Posterior cingulate gyrus (tissue), 11 donors: ENCODE results near the gene HERC2.
"Not testable (repeated sequence)": the region's sequence is repeated elsewhere in the genome, so short reads cannot be mapped to it uniquely, and the experiment has no call there.

ENCODE experiments used
- DNase-seq, 10 donors: peaks; one replicate each; pipeline versions ENCODE4 v3.0.0 to v3.0.0-alpha.2; 2020 to 2021; ENCODE audit warnings: mixed read lengths in 3 of 10
- intact Hi-C: fragments of 100-400 bp; cut with DNase I; formaldehyde crosslinking; loops from one replicate; pipeline ENCODE4 v1.15.1; 2023

Gene HERC2

DNA sequence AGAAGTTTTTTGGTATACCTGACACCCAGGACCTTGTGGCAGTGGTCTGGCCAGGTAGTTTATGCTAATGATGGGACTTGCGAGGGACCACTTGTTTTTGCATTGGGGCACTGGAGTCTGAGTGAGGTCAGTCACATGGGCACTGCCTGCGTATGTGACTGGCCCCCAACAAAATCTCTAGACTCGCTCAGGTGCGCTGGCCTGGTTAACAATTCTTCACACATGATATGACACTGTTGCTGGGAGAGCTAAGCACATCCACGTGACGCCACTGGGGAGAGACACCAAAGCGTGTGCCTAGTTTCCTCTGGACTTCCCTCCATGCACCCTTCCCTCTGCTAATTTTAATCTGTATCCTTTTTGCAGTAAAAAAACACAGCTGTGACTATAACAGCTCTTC lies 90.6 kb downstream of the HERC2 start:
- intact Hi-C loops, DNase-seq: not testable (repeated sequence)

GRCh38 chr15:28228990-28229640 lies 92.9 kb downstream of the HERC2 start:
- intact Hi-C loops, DNase-seq: not testable (repeated sequence)

DNA sequence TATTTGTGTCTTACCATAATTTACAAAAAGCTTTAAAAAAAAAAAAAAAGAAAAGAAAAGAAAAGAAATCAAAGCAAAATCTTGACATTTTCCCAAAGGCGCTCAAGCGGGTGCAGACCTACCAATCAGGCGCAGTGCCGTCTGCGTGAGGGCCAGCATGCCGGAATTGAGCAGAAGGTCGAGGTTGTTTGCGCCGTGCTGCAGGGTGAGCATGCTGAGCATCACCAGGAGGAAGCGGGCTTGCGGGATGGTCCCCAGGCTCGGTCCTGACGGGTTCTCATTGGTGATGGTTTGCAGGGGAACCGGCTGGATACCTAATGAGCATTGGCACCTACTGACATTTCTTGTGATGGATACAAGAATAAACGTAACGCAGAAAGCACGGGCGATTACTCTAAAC lies 93.9 kb downstream of the HERC2 start:
- no peak for DNase-seq
- intact Hi-C loops, result no loop called here

- intact Hi-C loops, DNase-seq: not testable (repeated sequence)
Measured at GRCh38 chr15:28227303-28227702, 94.7 kb downstream of the HERC2 start.

DNA sequence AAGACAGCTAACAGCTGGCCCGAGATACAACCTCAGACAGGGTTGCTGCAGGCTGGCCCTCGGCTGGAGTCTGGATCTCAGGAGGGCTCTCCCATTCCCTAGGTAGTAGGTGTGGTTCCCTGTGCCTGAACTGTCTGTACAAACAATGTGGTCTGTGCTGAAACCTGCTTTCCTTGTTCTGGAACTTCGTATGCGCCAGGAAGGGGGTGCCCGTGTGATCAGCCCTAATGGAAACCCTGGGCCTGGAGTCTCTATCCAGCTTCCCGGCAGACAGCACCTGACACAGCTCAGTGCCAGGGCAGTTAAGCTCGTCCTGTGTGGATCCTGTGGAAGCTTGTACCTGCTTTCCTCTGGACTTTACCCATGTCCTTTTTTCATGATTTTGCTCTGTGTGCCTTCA lies 99.4 kb downstream of the HERC2 start:
- DNase-seq, intact Hi-C loops: not testable (repeated sequence)

DNA sequence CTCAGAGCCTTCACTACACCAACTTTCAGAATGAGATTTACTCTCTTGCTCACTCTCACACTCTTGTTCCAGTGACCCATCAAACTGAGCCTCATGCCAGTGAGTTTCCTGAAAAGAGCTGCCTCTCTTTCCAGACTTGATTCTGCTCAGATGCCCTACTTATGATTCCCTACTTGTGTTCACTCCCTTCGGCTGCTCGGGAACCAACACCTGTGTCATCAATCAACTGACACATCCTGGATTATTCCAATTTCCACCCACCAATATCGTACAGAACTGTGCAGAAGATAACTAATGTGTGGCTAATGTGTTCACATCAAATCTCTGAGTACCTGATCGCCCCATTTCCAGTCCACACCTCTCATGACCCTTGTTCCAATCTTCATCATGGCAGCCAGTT lies 100.3 kb downstream of the HERC2 start:
- DNase-seq, intact Hi-C loops: not testable (repeated sequence)

DNA sequence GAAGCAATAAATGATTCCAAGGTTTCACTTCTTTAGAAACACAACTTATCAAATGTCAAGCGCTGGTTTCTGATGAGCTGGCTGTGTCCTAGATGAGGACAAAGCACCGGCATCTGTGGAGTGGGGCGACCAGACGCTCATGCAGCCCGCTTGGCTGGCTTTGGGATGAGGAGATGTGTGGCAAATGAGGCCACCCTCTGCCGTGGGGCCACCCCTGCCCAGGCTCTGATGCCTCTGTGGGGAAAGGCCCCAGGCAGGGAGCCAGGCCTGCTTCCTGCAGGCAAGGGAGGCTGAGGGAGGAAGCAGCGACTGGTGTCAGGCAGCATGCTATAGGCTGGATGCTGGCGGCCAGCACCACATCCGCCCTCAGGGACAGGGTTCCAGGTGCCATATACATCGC lies 102.9 kb downstream of the HERC2 start:
- no peak for DNase-seq
- intact Hi-C loops, result no loop called here

DNA sequence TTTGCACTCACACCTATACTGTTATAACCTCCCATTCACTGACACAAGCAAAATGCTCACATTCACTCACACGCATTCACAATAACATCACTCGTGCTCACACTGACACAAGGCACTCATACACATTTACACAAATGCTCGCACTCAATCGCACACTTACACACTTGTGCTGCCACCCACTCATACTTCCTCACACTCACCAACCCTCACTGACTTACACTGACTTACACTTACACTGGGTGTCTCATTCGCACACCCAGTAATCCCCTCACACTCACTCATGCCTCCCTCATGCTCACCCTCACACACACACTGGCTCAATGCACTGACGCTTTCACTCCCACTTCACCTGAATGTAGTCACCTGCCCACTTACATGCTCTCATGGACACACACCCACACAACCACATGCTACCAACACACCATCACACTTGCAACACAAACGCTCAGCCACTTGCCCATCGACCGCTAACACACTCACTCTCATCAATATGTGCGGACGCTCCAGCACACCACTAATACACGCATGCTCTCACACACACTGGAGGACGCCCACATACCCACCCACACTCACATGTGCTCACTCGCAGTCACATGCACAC lies 104.9 kb downstream of the HERC2 start:
- DNase-seq, intact Hi-C loops: not testable (repeated sequence)

DNA sequence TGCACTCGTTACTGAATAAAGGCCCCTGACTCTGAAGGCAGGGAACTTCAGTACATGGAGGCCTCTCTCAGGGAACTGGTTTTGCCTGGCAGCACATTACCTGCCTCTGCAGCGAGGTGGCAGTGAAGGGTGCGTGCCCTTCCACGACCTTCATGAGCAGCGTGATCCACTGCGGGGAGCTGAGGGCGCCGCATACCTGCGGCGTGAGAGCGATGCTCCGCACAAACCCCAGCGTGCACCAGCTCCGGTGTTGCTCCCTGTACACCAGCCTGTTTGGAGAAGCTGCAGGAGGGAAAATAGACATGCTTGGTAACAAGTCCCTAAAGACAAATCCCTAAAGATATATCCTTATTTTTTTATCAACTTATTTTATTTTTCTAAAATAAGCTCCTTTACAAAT lies 106.5 kb downstream of the HERC2 start:
- not testable (repeated sequence) for DNase-seq

GRCh38 chr15:28214006-28214790 lies 107.8 kb downstream of the HERC2 start:
- peak in 3 of 10 donors; percentile 74 to 86 (median 84) for DNase-seq
- intact Hi-C loops, result not testable (repeated sequence)

More for the DNA sequence above, 106.5 kb downstream of the HERC2 start:
- intact Hi-C loops, result not testable (repeated sequence)

GRCh38 chr15:28213393-28213792 lies 108.6 kb downstream of the HERC2 start:
- intact Hi-C loops, DNase-seq: not testable (repeated sequence)

DNA sequence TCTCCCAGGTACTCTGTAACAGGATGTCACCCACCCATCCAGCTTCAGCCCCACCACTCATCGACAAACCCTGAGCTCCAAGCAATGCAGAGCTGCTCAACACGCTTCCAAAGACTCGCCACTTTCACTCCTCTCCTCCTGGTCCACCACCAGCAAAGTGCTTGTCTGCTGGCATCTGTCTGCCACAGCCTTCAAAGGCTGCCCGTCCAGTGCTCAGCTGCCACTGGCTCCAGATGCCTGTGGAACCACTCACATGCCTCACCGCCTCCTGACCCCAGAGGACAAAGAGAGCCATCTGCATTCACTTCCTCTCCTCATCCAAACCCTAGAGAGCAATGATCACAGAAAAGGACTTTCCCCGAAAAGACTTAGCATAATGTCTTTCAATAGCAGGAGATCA lies 113.4 kb downstream of the HERC2 start:
- intact Hi-C loops, result no loop called here
- DNase-seq, result peak in 4 of 10 donors; percentile 16 to 89 (median 26)

DNA sequence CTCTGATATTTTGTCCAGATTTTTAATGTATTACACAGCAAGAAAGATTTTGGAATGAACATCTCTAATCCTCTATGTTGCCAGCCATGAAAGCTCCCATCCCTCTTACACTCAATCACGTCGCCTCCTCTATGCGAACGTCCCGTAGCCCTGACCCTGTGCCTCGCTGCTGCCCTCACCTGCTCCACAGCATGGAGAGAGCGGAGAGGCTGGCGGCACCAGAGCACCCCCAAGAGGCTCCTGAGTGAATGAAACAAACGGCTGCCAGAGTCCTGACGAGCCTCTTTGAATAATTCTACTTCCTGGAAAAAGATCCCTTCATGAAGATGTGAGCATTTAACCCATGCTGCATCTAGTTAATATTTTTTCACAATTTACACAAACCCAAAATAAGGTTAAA lies 116.3 kb downstream of the HERC2 start:
- DNase-seq, intact Hi-C loops: not testable (repeated sequence)

GRCh38 chr15:28203055-28203828 lies 118.7 kb downstream of the HERC2 start:
- intact Hi-C loops, DNase-seq: not testable (repeated sequence)

DNA sequence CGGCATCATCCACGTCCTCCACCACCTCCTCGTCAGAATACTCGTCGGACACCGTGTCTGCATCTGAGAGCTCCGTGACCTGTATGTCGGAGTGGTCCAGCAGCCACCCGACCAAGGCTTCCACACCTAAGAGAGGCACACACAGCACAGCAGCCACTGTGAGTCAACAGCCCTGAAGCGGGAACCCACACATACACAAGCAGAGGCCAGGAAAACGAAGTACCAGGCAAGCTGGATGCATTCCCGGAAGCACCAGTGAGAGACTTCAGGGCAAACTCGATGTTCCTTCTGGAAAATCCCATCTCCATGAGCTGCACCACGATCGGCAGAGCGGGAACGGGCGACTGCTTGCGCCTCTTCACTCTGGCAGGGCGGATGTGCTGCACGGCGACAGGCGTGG lies 119.9 kb downstream of the HERC2 start:
- DNase-seq, result peak in 6 of 10 donors; percentile 32 to 93 (median 56)
- intact Hi-C loops, result not testable (repeated sequence)

DNA sequence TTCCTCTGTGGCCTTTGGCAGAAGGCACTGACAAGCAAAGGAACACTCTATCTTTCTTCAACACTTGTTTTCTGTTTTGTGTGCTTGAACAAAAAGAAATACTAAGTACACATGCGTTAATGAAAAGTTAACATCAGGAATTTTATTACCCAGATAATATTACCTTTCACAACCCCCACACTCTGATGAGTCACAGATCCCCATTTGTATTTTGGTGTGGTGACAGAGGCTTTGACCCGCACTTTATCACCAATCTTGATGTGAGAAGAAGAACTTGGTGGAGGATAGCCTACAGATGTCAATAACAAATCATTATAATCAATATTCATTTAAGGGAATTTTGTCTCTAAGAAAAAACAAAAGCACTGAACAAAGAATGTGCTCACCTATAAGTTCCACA lies 123.8 kb downstream of the HERC2 start:
- DNase-seq, intact Hi-C loops: not testable (repeated sequence)

DNA sequence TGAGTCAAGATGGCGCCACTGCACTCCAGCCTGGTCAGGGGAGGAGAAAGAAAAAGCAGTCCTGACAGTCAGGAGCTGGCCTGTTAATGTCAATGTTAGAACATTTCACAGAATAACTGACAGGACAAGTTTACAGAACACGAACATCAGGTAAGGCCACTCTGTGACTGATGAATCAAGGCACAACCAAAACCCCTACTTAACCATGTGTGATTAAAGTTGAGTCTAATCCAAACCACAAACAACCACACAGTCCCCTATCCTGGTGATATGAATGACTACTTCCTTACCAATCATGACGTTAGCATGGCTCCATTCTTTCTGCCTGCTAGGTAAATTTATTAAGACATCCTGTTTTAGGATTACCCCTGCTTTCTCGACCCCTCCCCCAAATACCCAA lies 124.3 kb downstream of the HERC2 start:
- DNase-seq, intact Hi-C loops: not testable (repeated sequence)

- intact Hi-C loops, DNase-seq: not testable (repeated sequence)
Measured at GRCh38 chr15:28196581-28196980, 125.4 kb downstream of the HERC2 start.

DNA sequence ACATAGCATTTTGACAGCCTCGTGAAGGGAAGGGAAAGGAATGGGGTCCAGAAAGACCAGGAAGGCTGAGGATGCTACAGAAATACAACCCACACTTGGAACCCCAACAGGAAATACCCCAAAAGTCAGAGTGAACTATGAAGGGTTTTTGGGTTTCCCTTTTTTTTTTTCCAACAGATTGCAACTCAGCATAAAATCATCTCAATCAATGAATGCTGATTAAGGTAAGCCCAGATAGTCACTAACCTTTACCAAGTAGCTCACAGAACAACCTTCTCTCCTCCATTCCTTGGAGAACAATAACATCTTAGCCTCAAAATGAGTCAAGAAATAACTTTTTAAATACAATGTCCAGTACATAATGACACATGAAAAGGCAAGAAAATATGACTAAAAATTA lies 129.2 kb downstream of the HERC2 start:
- intact Hi-C loops, result no loop called here
- no peak for DNase-seq

GRCh38 chr15:28191832-28192231 lies 130.1 kb downstream of the HERC2 start:
- intact Hi-C loops, result no loop called here
- peak; percentile 29 to 94 (median 65) for DNase-seq
